Measurements from ENCODE around the gene GDAP2. TPM values are rescaled to one million over a fixed set of nuclear protein-coding genes. Genes with fewer than 3 reads are reported as not detected.
A peak's percentile ranks its signal among the peaks of the same experiment; 100 is the strongest.
"Not testable (repeated sequence)": the region's sequence is repeated elsewhere in the genome, so short reads cannot be mapped to it uniquely, and the experiment has no call there.

The GDAP2 gene
- total RNA-seq, 1 donor from 2014 or later: 28.4 TPM

GRCh38 chr1:117899801-117900200 lies 29.6 kb downstream of the GDAP2 start:
- no peak for DNase-seq (ENCODE audit: low spot score)

- no peak for DNase-seq (ENCODE audit: low spot score)
These were observed 31.9 kb downstream of the GDAP2 start for GRCh38 chr1:117897551-117897950.

GRCh38 chr1:117895482-117896114 lies 33.8 kb downstream of the GDAP2 start:
- DNase-seq (ENCODE audit: low spot score): peak; percentile 84

GRCh38 chr1:117894078-117894477 lies 35.3 kb downstream of the GDAP2 start:
- DNase-seq (ENCODE audit: low spot score): no peak

GRCh38 chr1:117892512-117892911 lies 36.9 kb downstream of the GDAP2 start:
- no peak for DNase-seq (ENCODE audit: low spot score)

GRCh38 chr1:117890452-117890851 lies 39.0 kb downstream of the GDAP2 start:
- DNase-seq (ENCODE audit: low spot score): no peak

GRCh38 chr1:117886101-117886795 lies 43.2 kb downstream of the GDAP2 start:
- DNase-seq (ENCODE audit: low spot score): no peak

- no peak for DNase-seq (ENCODE audit: low spot score)
These were observed 45.8 kb downstream of the GDAP2 start for GRCh38 chr1:117883616-117884015.

GRCh38 chr1:117879284-117879683 lies 50.1 kb downstream of the GDAP2 start:
- no peak for DNase-seq (ENCODE audit: low spot score)

- no peak for DNase-seq (ENCODE audit: low spot score)
These were observed 51.6 kb downstream of the GDAP2 start for GRCh38 chr1:117877823-117878222.

GRCh38 chr1:117871013-117871412 lies 58.4 kb downstream of the GDAP2 start:
- no peak for DNase-seq (ENCODE audit: low spot score)

GRCh38 chr1:117861694-117862093 lies 67.7 kb downstream of the GDAP2 start:
- no peak for DNase-seq (ENCODE audit: low spot score)

GRCh38 chr1:117860896-117861610 lies 68.4 kb downstream of the GDAP2 start:
- peak; percentile 71 for DNase-seq (ENCODE audit: low spot score)

- DNase-seq (ENCODE audit: low spot score): no peak
These were observed 69.5 kb downstream of the GDAP2 start for GRCh38 chr1:117859901-117860300.

GRCh38 chr1:117857418-117857817 lies 72.0 kb downstream of the GDAP2 start:
- no peak for DNase-seq (ENCODE audit: low spot score)

- no peak for DNase-seq (ENCODE audit: low spot score)
These were observed 76.4 kb downstream of the GDAP2 start for GRCh38 chr1:117852853-117853553.

- DNase-seq (ENCODE audit: low spot score): no peak
These were observed 77.7 kb downstream of the GDAP2 start for GRCh38 chr1:117851687-117852086.

- DNase-seq (ENCODE audit: low spot score): no peak
These were observed 82.6 kb downstream of the GDAP2 start for GRCh38 chr1:117846674-117847425.

GRCh38 chr1:117844478-117844877 lies 84.9 kb downstream of the GDAP2 start:
- not testable (repeated sequence) for DNase-seq (ENCODE audit: low spot score)

- DNase-seq (ENCODE audit: low spot score): no peak
These were observed 85.6 kb downstream of the GDAP2 start for GRCh38 chr1:117843791-117844190.

- no peak for DNase-seq (ENCODE audit: low spot score)
These were observed 86.8 kb downstream of the GDAP2 start for GRCh38 chr1:117842408-117843170.

Measured in umbilical cord (tissue), 2 donors.